ENCODE data around the gene ATP13A5.

DNA sequence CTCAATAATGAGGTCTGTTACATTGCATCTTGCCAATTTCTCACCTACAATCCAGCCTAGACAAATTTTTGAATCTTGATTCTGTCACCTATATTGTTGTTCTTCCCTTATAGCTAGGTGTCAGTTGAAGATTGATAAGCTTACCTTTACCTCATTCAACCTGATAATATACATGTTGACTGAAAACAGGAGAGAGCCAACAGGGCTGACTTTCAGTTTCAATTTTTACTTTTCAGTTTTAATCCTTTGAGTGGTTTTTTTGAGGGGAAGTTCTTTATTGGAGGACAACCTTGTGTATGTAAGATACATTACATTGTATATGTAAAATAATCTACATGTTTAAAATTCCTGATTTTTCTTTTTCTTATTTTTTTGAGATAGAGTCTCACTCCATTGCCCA, 5.8 kb downstream of the ATP13A5 start:
- TF ChIP-seq, protein P1, sequence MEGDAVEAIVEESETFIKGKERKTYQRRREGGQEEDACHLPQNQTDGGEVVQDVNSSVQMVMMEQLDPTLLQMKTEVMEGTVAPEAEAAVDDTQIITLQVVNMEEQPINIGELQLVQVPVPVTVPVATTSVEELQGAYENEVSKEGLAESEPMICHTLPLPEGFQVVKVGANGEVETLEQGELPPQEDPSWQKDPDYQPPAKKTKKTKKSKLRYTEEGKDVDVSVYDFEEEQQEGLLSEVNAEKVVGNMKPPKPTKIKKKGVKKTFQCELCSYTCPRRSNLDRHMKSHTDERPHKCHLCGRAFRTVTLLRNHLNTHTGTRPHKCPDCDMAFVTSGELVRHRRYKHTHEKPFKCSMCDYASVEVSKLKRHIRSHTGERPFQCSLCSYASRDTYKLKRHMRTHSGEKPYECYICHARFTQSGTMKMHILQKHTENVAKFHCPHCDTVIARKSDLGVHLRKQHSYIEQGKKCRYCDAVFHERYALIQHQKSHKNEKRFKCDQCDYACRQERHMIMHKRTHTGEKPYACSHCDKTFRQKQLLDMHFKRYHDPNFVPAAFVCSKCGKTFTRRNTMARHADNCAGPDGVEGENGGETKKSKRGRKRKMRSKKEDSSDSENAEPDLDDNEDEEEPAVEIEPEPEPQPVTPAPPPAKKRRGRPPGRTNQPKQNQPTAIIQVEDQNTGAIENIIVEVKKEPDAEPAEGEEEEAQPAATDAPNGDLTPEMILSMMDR (IDR thresholded peaks at IDR 0.05) = no peak
- no peak for TF ChIP-seq SIN3A (IDR thresholded peaks at IDR 0.05; ENCODE audit: borderline replicate concordance, insufficient read depth, low read depth, low read length)

Data from Panc1 (cell line).